SU-DHL-6 (cell line): Measurements from ENCODE around the gene PRPF39.

Source experiments
- H2AFZ ChIP-seq: fragments of 200-600 bp; sonication (generic); 2 replicates; pipeline ENCODE4 v1.6.1; 2014; ENCODE audit warnings: low read depth, mild to moderate bottlenecking, moderate library complexity, mixed read lengths, antibody characterized with exemption, low read length; ENCODE audit not compliant: severe bottlenecking
- H3F3A ChIP-seq: fragments of 200-600 bp; shearing (Covaris generic); 2 replicates; pipeline ENCODE4 v1.6.0; 2016; ENCODE audit warnings: antibody characterized with exemption, mild to moderate bottlenecking; ENCODE audit not compliant: insufficient read depth
- H3K27ac ChIP-seq: fragments of 200-600 bp; sonication (generic); 2 replicates; pipeline ENCODE4 v1.5.1; 2016; ENCODE audit warnings: low read depth, mild to moderate bottlenecking, low read length, moderate library complexity, mixed read lengths
- H3K27me3 ChIP-seq: fragments of 200-600 bp; sonication (generic), shearing (Covaris generic); 2 replicates; pipeline ENCODE4 v1.6.0; 2014; ENCODE audit warnings: mild to moderate bottlenecking, low read length
- H3K36me3 ChIP-seq: fragments of 200-600 bp; sonication (generic); 2 replicates; pipeline ENCODE4 v1.6.1; 2014; ENCODE audit warnings: mild to moderate bottlenecking, low read length, mixed read lengths
- H3K4me2 ChIP-seq: fragments of 300-600, 200-600 bp; shearing (Covaris generic), sonication (generic); 2 replicates; pipeline ENCODE4 v1.6.0; 2014; ENCODE audit warnings: low read length, low read depth, mild to moderate bottlenecking; ENCODE audit not compliant: poor library complexity, severe bottlenecking
- H3K4me3 ChIP-seq: fragments of 200-600 bp; sonication (generic); 2 replicates; pipeline ENCODE4 v1.5.1; 2014; ENCODE audit warnings: antibody characterized with exemption, low read length, mild to moderate bottlenecking, mixed read lengths; ENCODE audit not compliant: insufficient read depth, poor library complexity, severe bottlenecking
- H3K79me2 ChIP-seq: fragments of 200-600 bp; sonication (generic); 2 replicates; pipeline ENCODE4 v1.6.1; 2014; ENCODE audit warnings: mild to moderate bottlenecking, low read length, moderate library complexity; ENCODE audit not compliant: insufficient read depth
- H3K9ac ChIP-seq: fragments of 200-600 bp; sonication (generic); 2 replicates; pipeline ENCODE4 v1.7.0; 2014; ENCODE audit warnings: mild to moderate bottlenecking, low read length
- H3K9me2 ChIP-seq: fragments of 200-600 bp; sonication (generic); replicated peaks from 2 replicates; pipeline ENCODE4 v1.6.1; 2014; ENCODE audit warnings: low read length; ENCODE audit not compliant: insufficient read depth
- H3K9me3 ChIP-seq: fragments of 200-600 bp; sonication (generic); 2 replicates; pipeline ENCODE4 v1.6.1; 2014; ENCODE audit warnings: low read length, mixed read lengths; ENCODE audit not compliant: insufficient read depth
- H4K20me1 ChIP-seq: fragments of 200-600 bp; sonication (generic); 2 replicates; pipeline ENCODE4 v1.6.1; 2014; ENCODE audit warnings: low read depth, mild to moderate bottlenecking, antibody characterized with exemption, low read length, moderate library complexity, mixed read lengths
- EZH2phosphoT487 ChIP-seq: fragments of 200-600 bp; sonication (generic), shearing (Covaris generic); conservative IDR thresholded peaks from 2 replicates; pipeline ENCODE4 v1.6.1; 2018; ENCODE audit warnings: mild to moderate bottlenecking, antibody characterized with exemption, low read length, moderate library complexity, mixed read lengths
- TF ChIP-seq, protein P1 (sequence below): fragments of 200-600 bp; sonication (generic); IDR thresholded peaks from one replicate; pipeline ENCODE4 v1.5.1; 2017; ENCODE audit warnings: antibody characterized with exemption, mild to moderate bottlenecking, low read length, moderate library complexity; ENCODE audit not compliant: insufficient read depth, poor library complexity, severe bottlenecking

PRPF39 gene

DNA sequence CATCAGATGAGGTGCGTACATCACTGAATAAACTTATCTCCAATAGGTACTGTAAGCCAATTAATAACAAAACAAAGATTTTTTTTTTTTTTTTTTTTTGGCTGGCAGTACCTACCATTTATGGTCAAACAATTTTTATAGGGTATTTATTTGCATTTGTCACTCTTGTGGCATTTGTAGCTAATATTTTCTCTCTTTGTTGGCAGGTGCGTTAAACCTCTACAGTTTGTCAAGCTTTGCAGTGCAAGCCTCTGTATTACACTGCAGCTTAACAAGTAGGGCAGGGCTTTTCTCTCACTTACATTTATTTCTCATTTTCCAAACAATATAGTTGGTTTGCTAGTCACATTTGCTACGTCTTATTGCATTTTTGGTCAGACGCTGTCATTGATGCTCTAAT is 12.3 kb downstream of the PRPF39 start:
- Histone ChIP-seq H3K36me3 (peaks cover 54% of the 10 kb centered on the region), H3K27me3 (no peaks in the 10 kb centered on the region), H2AFZ (no peak overlapping the region), H3K9me3 (no peaks in the 10 kb centered on the region), H3K27ac (no peak overlapping the region), H3K9me2 (no peaks in the 10 kb centered on the region), H3K4me3 (no peak overlapping the region), H3K9ac (no peak overlapping the region), H4K20me1 (no peaks in the 10 kb centered on the region; the same call in 1 of the 2 replicates), H3K4me2 (no peak overlapping the region), H3F3A (0 out of 2 replicates have a peak, but pooled peaks cover 3% of the 10 kb centered on the region), H3K79me2 (peaks cover 54% of the 10 kb centered on the region)
- TF ChIP-seq, protein P1, sequence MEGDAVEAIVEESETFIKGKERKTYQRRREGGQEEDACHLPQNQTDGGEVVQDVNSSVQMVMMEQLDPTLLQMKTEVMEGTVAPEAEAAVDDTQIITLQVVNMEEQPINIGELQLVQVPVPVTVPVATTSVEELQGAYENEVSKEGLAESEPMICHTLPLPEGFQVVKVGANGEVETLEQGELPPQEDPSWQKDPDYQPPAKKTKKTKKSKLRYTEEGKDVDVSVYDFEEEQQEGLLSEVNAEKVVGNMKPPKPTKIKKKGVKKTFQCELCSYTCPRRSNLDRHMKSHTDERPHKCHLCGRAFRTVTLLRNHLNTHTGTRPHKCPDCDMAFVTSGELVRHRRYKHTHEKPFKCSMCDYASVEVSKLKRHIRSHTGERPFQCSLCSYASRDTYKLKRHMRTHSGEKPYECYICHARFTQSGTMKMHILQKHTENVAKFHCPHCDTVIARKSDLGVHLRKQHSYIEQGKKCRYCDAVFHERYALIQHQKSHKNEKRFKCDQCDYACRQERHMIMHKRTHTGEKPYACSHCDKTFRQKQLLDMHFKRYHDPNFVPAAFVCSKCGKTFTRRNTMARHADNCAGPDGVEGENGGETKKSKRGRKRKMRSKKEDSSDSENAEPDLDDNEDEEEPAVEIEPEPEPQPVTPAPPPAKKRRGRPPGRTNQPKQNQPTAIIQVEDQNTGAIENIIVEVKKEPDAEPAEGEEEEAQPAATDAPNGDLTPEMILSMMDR = no peak
- no peak for TF ChIP-seq EZH2phosphoT487

DNA sequence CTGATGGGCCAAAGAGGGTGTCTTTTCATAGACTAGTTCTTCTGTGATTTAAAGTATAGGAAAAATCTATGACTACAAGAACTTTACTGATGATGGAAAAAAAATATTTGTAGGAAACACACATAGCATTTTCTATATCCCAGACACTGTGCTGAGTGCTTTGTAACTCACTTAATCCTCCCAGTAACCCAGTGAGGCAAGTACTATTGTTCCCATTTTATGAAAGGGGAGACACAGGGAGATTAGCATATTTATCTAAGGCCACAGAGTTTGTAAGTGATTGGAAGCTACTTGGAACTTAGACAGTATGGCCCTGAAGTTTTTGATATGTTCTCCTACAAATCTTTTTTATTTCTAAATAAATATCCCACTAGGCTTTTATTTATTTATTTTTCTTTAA is 19.9 kb downstream of the PRPF39 start:
- no peak overlapping the region for H3K9ac ChIP-seq
- 0 out of 2 replicates have a peak, but pooled peaks cover 4% of the 10 kb centered on the region for H4K20me1 ChIP-seq
- H3K36me3 ChIP-seq = peaks cover 66% of the 10 kb centered on the region
- H3K27ac ChIP-seq = no peak overlapping the region
- peaks cover 9% of the 10 kb centered on the region; the same call in 1 of the 2 replicates for H3F3A ChIP-seq
- no peaks in the 10 kb centered on the region for H3K27me3 ChIP-seq
- 0 out of 2 replicates have a peak, but pooled peaks cover 5% of the 10 kb centered on the region for H3K79me2 ChIP-seq
- H3K4me3 ChIP-seq = no peak overlapping the region
- H3K9me2 ChIP-seq = no peaks in the 10 kb centered on the region
- TF ChIP-seq EZH2phosphoT487 = no peak
- TF ChIP-seq, protein P1 = no peak
- no peak overlapping the region for H3K4me2 ChIP-seq
- no peak overlapping the region for H2AFZ ChIP-seq
- no peaks in the 10 kb centered on the region for H3K9me3 ChIP-seq

DNA sequence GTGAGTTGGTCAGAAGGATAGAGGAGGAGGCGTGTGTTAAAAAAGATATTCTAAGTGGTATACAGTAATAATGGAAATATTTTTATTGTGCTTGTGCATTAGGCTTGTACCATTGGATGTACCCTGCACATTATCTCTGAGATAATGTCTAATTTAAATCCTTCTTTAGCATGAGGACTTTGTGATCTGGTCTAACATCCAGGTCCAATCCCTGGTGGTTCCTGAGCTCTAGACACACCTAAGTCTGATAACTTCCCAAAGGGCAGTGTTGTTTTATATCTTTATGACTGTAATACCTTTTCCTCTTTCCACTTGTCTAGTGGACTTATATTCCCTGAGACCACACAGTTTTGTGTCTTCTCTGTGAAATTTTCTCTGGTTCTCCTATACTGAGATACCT is 20.6 kb downstream of the PRPF39 start:
- no peaks in the 10 kb centered on the region for H3K9me3 ChIP-seq
- H3K27ac ChIP-seq = no peak overlapping the region
- H3K4me2 ChIP-seq = no peak overlapping the region
- no peak overlapping the region for H2AFZ ChIP-seq
- no peaks in the 10 kb centered on the region for H3K27me3 ChIP-seq
- H3K9me2 ChIP-seq = no peaks in the 10 kb centered on the region
- no peak overlapping the region for H3K4me3 ChIP-seq
- H3K36me3 ChIP-seq = peaks cover 68% of the 10 kb centered on the region
- 0 out of 2 replicates have a peak, but pooled peaks cover 4% of the 10 kb centered on the region for H4K20me1 ChIP-seq
- H3F3A ChIP-seq = peaks cover 12% of the 10 kb centered on the region; the same call in 1 of the 2 replicates
- H3K79me2 ChIP-seq = 0 out of 2 replicates have a peak, but pooled peaks cover 5% of the 10 kb centered on the region
- TF ChIP-seq, protein P1 = no peak
- TF ChIP-seq EZH2phosphoT487 = no peak
- H3K9ac ChIP-seq = no peak overlapping the region
